Neural cell (in vitro differentiated cells): ENCODE results near the gene WASHC2A. TPM values are rescaled to one million over a fixed set of nuclear protein-coding genes. Genes with fewer than 3 reads are reported as not detected.
"Not testable (repeated sequence)": the region's sequence is repeated elsewhere in the genome, so short reads cannot be mapped to it uniquely, and the experiment has no call there.

Source experiments
- H2AFZ ChIP-seq: fragments of 200-600, 300-800 bp; sonication (generic), shearing (Covaris generic); 2 replicates; pipeline ENCODE4 v1.6.0; 2014; ENCODE audit warnings: low read depth, mild to moderate bottlenecking, antibody characterized with exemption, low read length, moderate library complexity
- H3F3A ChIP-seq: fragments of 200-600 bp; shearing (Covaris generic); 2 replicates; pipeline ENCODE4 v1.6.1; 2016; ENCODE audit warnings: mild to moderate bottlenecking, moderate library complexity, mixed read lengths, antibody characterized with exemption, low read length; ENCODE audit not compliant: insufficient read depth, poor library complexity, severe bottlenecking
- H3K27ac ChIP-seq: fragments of 200-600, 300-800 bp; sonication (generic), shearing (Covaris generic); 2 replicates; pipeline ENCODE4 v1.5.1; 2014; ENCODE audit warnings: mild to moderate bottlenecking, low read length, moderate library complexity
- H3K27me3 ChIP-seq: fragments of 300-800, 200-600 bp; sonication (generic), shearing (Covaris generic); 2 replicates; pipeline ENCODE4 v1.6.0; 2014; ENCODE audit warnings: mild to moderate bottlenecking, low read depth, low read length, moderate library complexity; ENCODE audit not compliant: insufficient read depth
- H3K36me3 ChIP-seq: fragments of 300-800, 200-600 bp; sonication (generic), shearing (Covaris generic); 2 replicates; pipeline ENCODE4 v1.5.1; 2014; ENCODE audit warnings: mild to moderate bottlenecking, antibody characterized with exemption, low read length, moderate library complexity; ENCODE audit not compliant: insufficient read depth
- H3K4me2 ChIP-seq: fragments of 300-800, 200-600 bp; sonication (generic), shearing (Covaris generic); 2 replicates; pipeline ENCODE4 v1.6.0; 2014; ENCODE audit warnings: mild to moderate bottlenecking, low read length
- H3K4me3 ChIP-seq: fragments of 300-800, 200-600 bp; sonication (generic), shearing (Covaris generic); 2 replicates; pipeline ENCODE4 v1.5.1; 2014; ENCODE audit warnings: mild to moderate bottlenecking, low read length, moderate library complexity
- H3K79me2 ChIP-seq: fragments of 200-600 bp; shearing (Covaris generic); replicated peaks from 2 replicates; pipeline ENCODE4 v1.6.0; 2014; ENCODE audit warnings: mild to moderate bottlenecking, low read length, moderate library complexity; ENCODE audit not compliant: insufficient read depth
- H3K9ac ChIP-seq: fragments of 300-800, 200-600 bp; sonication (generic), shearing (Covaris generic); 2 replicates; pipeline ENCODE4 v1.6.1; 2016; ENCODE audit warnings: mild to moderate bottlenecking, low read length, mixed read lengths
- H3K9me2 ChIP-seq: fragments of 200-600 bp; shearing (Covaris generic); 2 replicates; pipeline ENCODE4 v1.6.1; 2016; ENCODE audit warnings: mild to moderate bottlenecking, low read length, mixed read lengths; ENCODE audit not compliant: insufficient read depth
- H3K9me3 ChIP-seq: fragments of 200-600, 300-800 bp; sonication (generic), shearing (Covaris generic); 2 replicates; pipeline ENCODE4 v1.6.1; 2016; ENCODE audit warnings: mild to moderate bottlenecking, mixed run types, low read length, moderate library complexity, mixed read lengths
- H4K20me1 ChIP-seq: fragments of 200-600 bp; shearing (Covaris generic); 2 replicates; pipeline ENCODE4 v1.6.1; 2016; ENCODE audit warnings: mild to moderate bottlenecking, mixed run types; ENCODE audit not compliant: insufficient read depth
- CTCF ChIP-seq: fragments of 450-650 bp; IDR thresholded peaks from 2 replicates; pipeline ENCODE4 v1.5.1; 2014; ENCODE audit warnings: antibody characterized with exemption, mild to moderate bottlenecking, moderate library complexity; ENCODE audit not compliant: poor library complexity, severe bottlenecking
- EP300 ChIP-seq: fragments of 450-650 bp; conservative IDR thresholded peaks from 2 replicates; pipeline ENCODE4 v1.6.1; 2014; ENCODE audit warnings: antibody characterized with exemption, mild to moderate bottlenecking, moderate library complexity; ENCODE audit not compliant: poor library complexity, severe bottlenecking
- EZH2 ChIP-seq: fragments of 200-600, 300-800 bp; shearing (Covaris generic), sonication (generic); IDR thresholded peaks from 2 replicates; pipeline ENCODE4 v1.6.1; 2014; ENCODE audit warnings: antibody characterized with exemption, low read length, borderline replicate concordance, mild to moderate bottlenecking; ENCODE audit not compliant: insufficient read depth, poor library complexity, severe bottlenecking
- MXI1 ChIP-seq: fragments of 450-650 bp; conservative IDR thresholded peaks from 2 replicates; pipeline ENCODE4 v1.6.1; 2014; ENCODE audit warnings: antibody characterized with exemption, mild to moderate bottlenecking; ENCODE audit not compliant: poor library complexity, severe bottlenecking
- POLR2AphosphoS5 ChIP-seq: IDR thresholded peaks from 2 replicates; pipeline ENCODE4 v1.6.1; 2012
- RAD21 ChIP-seq: fragments of 450-650 bp; conservative IDR thresholded peaks from 2 replicates; pipeline ENCODE4 v1.6.1; 2014; ENCODE audit warnings: antibody characterized with exemption, mild to moderate bottlenecking, moderate library complexity
- REST ChIP-seq: IDR thresholded peaks from 2 replicates; pipeline ENCODE4 v1.6.1; 2012; ENCODE audit warnings: borderline replicate concordance
- SMC3 ChIP-seq: fragments of 450-650 bp; conservative IDR thresholded peaks from 2 replicates; pipeline ENCODE4 v1.6.1; 2014; ENCODE audit warnings: antibody characterized with exemption, mild to moderate bottlenecking, moderate library complexity; ENCODE audit not compliant: poor library complexity
- TAF1 ChIP-seq: IDR thresholded peaks from 2 replicates; pipeline ENCODE4 v1.6.1; 2012; ENCODE audit warnings: low read depth
- polyA plus RNA-seq: library from polyadenylated mRNA; depleted of rRNA; stranded (reverse); fragments of >200 nt; gene quantifications from 2 replicates; pipeline ENCODE4 v1.2.3, GENCODE V29; 2014

The WASHC2A gene
- polyA plus RNA-seq, 1 donor from 2014 or later, result 18.7 TPM

- no peaks in the 10 kb centered on the region for H4K20me1 ChIP-seq
- H3K4me2 ChIP-seq, result no peak overlapping the region
- no peaks in the 10 kb centered on the region for H3K9me3 ChIP-seq
- no peaks in the 10 kb centered on the region for H3K36me3 ChIP-seq
- no peaks in the 10 kb centered on the region for H3K27me3 ChIP-seq
- no peak overlapping the region for H2AFZ ChIP-seq
- no peaks in the 10 kb centered on the region for H3K9me2 ChIP-seq
- H3K27ac ChIP-seq, result no peak overlapping the region
- H3K9ac ChIP-seq, result no peak overlapping the region
- no peak overlapping the region for H3K4me3 ChIP-seq
- TF ChIP-seq EP300 (no peak), MXI1 (no peak), CTCF (no peak), RAD21 (no peak)
- no peaks in the 10 kb centered on the region for H3K79me2 ChIP-seq
- no peaks in the 10 kb centered on the region for H3F3A ChIP-seq
These were observed 34.3 kb upstream of the WASHC2A start for GRCh38 chr10:50033481-50033880.

- not testable (repeated sequence) for H3K9me2 ChIP-seq, H4K20me1 ChIP-seq, H3K4me2 ChIP-seq, H3K9ac ChIP-seq, H3K4me3 ChIP-seq, H3K27me3 ChIP-seq, H2AFZ ChIP-seq, H3K79me2 ChIP-seq, H3F3A ChIP-seq, H3K27ac ChIP-seq, H3K36me3 ChIP-seq, H3K9me3 ChIP-seq
These were observed 32.4 kb upstream of the WASHC2A start for GRCh38 chr10:50035337-50035736.

- TF ChIP-seq TAF1 (no peak), EP300 (no peak), EZH2 (no peak), SMC3 (no peak), RAD21 (no peak), MXI1 (no peak), POLR2AphosphoS5 (no peak), REST (no peak), CTCF (no peak)
- Histone ChIP-seq H3K9me3 (no peaks in the 10 kb centered on the region), H3K4me2 (no peak overlapping the region), H2AFZ (no peak overlapping the region), H3F3A (no peaks in the 10 kb centered on the region), H3K27ac (no peak overlapping the region), H3K9me2 (no peaks in the 10 kb centered on the region), H3K27me3 (no peaks in the 10 kb centered on the region), H3K4me3 (no peak overlapping the region), H4K20me1 (no peaks in the 10 kb centered on the region), H3K36me3 (no peaks in the 10 kb centered on the region), H3K79me2 (no peaks in the 10 kb centered on the region), H3K9ac (no peak overlapping the region)
These were observed 22.7 kb upstream of the WASHC2A start for GRCh38 chr10:50044941-50045664.

GRCh38 chr10:50046457-50046856, 21.3 kb upstream of the WASHC2A start:
- H3K36me3 ChIP-seq, H3K4me2 ChIP-seq, H3K9me2 ChIP-seq, H3K79me2 ChIP-seq, H3K27ac ChIP-seq, H4K20me1 ChIP-seq, H3K9ac ChIP-seq, H3F3A ChIP-seq, H3K9me3 ChIP-seq, H3K27me3 ChIP-seq, H3K4me3 ChIP-seq, H2AFZ ChIP-seq: not testable (repeated sequence)
